GM21390 (cell line): ENCODE data around the gene CLEC2A.

ENCODE experiments used
- ATAC-seq: cut with Tn5 transposase; IDR thresholded peaks from one replicate; pipeline ENCODE4 v1.9.1; 2021; ENCODE audit not compliant: unreplicated experiment

Gene CLEC2A

DNA sequence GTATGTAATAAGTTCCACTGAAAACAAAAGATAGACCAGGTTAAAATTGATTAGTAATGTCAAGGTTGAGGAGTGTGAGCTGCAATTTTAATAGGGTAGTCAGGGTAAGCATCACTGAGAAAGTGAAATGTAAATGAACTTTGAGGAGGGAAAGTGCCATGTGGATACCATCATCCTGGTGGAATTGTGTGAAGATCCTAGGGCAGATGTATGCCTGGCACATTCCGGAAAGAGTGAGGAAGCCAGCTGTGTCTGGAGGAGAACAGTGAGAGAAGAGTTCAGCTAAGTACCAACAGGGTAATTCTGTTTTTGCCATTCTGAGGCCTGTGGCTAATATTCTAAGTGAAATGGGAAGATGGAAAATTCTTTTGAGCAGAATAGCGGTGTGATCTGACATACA lies 2.9 kb upstream of the CLEC2A start:
- ATAC-seq = no peak

DNA sequence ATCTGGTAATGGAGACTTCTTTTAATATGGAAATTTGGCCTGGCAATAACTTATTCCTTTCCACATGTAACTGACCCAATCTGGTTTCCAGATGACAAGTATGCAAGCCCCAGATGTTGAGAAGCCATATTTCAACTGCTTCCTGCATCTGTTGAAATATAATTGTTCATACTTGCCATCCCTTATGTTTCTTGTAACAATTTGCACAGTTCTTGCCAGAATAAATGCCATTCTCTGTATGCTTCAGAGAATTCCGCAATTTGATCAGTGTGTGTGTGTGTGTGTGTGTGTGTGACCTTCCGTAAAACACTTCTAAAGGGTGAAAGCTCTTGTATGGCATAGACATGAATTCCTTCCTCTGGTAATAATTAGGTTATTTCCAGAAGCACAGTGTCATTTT lies 1.8 kb upstream of the CLEC2A start:
- ATAC-seq = no peak

DNA sequence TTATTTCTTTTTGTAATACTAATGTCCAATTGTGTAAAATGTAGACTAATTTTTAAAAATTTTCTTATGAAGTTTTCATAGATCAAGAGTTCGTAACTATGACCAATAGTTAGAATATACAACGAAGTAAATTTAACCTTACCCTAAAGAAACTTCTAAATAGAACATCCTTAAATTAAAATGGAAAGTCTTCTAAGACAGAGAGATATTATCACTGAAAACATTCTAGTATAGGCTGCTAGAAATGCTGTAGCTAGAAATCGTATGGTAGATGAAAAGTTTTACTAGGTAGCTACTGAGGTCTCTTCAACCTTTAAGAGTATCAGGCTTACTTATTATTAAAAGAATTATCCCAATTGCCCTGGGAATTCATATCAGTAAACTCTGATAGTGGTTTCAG lies 925 bp downstream of the CLEC2A start:
- ATAC-seq = no peak

DNA sequence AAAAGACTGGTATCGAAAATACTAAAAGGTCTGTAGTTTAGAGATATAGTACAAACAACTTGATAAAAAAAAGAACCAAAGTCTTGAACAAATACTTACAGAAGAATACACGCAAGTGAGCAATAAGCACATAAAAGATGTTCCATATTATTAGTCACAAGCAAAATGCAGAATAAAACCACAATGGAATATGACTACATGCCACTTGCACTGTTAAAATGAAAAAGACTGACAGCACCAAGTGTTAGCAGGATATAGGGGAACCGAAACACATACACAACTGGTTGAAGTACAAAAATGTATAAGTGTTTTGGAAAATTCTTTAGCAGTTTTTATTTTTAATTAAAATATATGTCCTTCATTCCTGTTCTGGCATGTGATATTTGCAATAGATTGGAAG lies 3.6 kb downstream of the CLEC2A start:
- no peak for ATAC-seq

DNA sequence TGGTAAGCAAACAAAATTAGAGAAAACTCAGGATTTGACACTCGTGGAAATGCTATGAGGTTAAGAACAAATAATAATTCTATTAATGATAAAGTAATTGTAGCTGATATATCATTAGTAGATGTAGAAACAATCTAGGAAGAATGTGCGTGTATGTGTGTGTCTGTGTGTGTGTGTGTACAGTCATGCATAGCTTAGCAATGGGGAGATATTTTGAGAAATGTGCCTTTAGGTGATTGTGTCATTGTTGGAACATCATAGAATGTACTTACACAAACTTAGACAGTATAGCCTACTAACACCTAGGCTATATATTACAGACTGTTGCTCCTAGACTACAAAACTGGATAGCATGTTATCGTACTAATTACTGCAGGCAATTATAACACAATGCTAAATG lies 5.3 kb downstream of the CLEC2A start:
- no peak for ATAC-seq

DNA sequence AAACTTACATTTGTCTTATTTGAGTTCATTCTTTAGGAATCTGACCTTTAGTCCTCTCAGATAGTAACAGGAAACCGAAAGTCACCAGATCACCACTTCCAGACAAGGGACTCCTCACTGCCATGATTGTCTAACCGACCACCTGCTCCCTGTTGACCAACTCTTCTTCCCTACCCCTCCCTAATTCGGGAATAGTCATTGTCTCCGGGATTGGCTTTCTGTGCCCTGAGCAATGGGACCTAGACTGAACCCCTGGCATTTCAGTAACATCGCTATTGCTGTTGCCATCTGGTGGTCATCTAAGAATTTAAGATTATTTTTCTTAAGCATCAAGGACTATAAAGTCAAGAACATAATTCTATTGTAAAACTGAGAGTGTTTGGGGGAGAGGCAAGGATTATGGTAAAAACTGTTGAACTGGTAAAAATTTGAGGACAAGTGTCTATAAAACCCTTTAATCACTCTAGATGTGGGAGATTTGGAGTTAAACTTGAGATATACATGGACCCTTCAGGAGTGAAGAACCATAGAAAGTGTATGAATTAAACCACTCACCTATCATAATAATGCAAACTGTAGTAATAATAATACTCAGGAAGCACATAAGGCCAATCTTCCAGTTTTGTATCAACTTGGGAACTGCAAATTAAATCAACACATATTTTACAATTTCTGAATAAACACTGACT lies 6.3 kb downstream of the CLEC2A start:
- ATAC-seq = no peak

DNA sequence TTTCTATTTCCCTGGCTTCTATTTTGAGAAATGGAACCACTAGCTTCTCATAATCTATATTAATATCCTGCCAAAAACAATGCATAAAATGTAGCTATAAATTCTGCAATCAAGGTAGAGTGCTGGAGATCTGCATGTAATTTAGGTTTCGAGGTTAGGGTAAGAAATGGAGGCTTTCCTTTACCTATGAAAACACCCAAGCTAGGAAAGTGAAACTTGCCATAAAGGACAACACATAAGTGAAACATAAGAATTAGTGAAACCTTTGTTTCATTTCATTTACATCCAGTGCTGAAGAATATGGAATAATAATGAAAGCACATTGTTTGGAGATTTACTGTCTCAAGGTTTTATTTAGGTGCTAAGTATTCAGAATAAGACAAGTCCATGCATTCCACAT lies 9.7 kb downstream of the CLEC2A start:
- ATAC-seq = no peak

DNA sequence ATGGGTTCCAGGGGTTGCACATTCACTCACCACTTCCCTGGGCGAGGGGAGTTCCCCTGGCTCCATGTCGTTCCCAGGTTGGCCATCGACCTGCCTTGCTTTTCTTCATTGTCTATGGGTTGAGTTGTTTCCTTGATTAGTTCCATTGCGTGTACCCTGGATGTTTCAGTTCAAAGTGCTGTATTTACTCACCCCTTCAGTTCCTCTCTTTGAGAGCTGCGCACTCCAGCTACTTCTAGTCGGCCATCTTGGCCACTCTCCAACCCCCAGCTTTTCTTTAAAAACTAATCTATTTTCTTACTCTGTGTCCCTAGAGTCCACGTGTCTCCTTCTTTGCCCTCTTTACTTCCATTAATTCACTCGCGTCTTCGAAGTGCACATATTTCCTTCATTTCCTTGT lies 11.7 kb downstream of the CLEC2A start:
- no peak for ATAC-seq

DNA sequence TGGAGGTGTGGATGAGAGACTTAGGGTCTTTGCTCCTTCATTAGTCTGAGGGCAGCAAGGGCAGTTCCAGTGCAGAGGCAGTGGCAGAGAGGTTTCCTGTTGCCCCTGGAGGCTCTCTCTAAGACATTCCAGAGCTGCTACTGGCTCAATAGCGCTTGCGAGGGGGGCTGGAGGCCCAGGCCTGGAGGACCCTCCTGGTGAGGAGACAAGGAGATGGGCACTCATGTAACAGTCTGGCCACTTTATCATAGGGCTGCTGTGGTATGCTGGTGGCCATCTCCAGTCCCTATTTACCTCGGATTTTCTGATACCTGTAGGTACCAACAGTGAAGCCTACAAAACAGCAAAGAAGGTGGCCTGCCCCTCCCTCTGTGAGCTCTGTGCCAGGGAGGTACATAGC lies 12.7 kb downstream of the CLEC2A start:
- ATAC-seq = no peak

DNA sequence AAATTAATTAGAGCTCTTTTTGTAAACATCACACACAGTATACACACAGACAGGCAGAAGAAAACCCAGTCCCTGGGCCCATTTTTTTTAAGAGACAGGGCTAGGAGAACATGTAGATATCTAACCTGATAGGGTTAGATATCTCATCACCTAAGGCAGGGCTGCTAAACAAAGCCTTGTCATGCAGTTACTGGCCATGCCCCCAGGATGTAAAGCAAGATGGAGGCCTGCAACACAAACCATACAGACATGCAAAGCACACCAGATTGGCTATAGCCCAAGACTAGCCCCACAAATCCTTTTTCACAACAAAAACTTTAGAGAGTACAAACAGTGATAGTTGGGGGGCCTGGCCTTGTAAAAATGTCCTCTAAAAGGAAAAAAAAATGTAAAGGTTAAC lies 20.5 kb downstream of the CLEC2A start:
- ATAC-seq = no peak

DNA sequence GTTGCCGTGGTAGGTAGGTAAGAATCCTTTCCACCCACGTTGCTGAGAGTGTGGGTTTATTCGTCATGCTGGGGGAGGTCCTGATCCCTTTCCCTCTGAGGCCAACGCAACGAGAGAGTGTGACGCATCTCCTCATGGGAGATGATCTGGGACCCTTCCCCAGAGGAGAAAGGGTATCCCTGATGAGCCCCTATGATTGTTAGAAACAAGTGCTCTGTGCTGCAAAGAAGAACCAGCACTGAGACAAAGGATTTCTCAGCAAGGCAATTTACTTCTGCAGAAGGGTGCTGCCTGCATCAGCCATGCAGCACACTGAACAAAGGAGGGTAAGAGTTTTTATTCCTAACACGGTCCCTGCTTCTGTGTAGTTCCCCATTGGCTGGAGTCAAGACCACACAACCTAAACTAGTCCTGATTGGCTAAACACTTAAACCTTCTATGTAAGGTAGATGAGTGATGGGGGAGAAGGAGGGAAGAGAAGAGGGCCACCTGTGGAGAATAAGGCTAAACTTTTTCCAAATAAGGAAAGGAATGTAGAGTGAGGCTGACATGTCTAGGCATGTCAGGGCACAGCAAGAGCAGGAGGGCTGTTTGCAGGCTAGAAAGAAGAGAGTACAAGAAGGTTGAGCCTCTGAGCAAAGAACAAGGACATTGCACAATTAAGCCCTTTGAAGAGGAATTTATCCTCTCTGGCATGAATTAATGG lies 21.3 kb downstream of the CLEC2A start:
- ATAC-seq = no peak

DNA sequence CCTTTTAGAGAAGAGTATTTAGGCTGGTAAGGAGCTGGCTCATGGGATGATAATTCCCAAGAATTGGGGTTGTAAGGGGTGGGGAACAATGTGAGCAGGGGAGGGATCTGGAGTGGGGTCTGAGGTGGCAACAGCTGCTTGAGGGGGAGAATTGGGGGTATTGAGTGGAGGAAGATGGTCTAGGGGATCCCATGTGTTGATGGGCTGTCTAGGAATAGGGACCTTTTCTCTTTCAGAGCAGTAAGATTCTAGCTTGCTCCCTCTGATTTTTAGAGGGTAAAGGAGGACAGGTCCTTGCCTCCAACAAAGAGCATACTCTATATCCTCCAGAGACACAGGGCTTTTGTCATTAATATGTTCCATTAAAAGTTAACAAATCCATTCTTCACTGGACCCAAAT lies 22.4 kb downstream of the CLEC2A start:
- no peak for ATAC-seq

DNA sequence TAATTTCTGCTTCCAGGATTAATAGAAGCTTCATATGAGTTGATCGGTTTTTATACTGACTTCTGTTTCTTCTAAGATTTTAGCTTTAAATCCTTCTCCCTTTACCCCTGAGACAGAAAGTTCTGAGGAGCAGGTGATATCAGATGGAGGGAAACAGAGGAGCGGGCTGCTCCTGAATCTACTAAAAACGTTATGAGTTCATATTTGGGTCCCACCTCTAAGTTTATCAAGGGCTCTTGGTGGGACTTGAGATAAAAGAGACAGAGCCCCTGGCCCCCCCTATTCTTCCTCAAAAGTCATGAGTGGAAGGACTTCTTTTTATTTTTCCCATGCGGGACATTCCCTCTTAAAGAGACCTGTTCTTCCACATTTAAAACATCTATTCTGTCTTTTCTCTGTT lies 23.8 kb downstream of the CLEC2A start:
- no peak for ATAC-seq

DNA sequence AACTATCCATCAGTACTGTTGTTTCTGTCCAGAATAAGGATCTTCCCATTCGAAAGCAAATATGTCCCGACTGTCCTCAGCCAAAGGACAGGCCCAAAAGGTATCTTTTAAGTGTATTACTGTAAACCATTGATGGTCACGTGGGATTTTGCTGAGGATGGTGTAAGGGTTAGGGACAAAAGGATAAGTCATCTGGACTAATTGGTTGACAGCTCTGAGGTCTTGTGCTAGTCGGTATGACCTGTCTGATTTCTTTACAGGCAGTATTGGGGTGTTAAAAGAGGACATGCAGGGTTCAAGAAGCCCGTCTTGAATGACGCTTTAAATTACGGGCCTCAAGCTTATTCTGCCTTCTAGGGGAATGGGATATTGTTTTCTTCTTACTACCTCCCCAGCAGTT lies 24.4 kb downstream of the CLEC2A start:
- ATAC-seq = no peak

DNA sequence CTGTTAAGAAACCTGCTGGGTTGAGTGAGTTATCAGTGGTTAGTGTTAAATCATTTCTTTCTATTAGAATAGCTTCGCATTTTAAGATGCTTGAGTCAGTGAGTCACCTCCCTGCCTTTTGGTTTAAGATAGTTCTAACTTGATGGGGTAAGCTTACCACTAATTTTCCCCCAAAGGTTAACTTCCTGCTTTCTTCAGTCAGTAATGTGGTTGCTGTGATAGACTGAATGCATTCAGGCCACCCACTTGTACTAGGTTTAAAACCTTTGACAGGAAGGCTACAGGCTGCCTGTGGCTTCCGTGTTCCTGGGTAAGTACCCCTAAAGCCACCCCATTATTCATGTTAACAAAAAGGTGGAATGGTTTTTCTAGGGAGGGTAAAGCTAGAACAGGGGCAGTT lies 25.3 kb downstream of the CLEC2A start:
- no peak for ATAC-seq

DNA sequence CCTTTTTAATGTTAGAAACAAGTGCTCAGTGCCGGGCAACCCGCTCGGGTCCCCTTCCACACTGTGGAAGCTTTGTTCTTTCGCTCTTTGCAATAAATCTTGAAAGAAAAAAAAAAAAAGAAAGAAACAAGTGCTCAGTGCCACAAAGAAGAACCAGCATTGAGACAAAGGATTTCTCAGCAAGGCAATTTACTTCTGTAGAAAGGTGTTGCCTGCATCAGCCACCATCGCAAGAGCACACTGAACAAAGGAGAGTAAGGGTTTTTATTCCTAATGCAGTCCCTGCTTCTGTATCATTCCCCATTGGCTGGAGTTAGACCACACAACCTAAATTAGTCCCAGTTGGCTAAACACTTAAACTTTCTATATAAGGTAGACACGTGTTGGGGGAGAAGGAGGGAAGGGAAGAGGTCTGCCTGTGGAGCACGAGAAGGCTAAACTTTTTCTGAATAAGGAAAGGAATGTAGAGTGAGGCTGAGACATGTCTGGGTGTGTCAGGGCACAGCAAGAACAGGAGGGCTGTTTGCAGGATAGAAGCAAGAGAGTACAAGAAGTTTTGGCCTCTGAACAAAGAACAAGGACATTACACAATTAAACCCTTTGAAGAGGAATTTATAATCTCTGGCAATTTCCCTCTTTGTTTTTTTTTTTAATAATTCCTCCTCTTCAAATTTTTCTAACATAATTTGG lies 29.5 kb downstream of the CLEC2A start:
- ATAC-seq = no peak

DNA sequence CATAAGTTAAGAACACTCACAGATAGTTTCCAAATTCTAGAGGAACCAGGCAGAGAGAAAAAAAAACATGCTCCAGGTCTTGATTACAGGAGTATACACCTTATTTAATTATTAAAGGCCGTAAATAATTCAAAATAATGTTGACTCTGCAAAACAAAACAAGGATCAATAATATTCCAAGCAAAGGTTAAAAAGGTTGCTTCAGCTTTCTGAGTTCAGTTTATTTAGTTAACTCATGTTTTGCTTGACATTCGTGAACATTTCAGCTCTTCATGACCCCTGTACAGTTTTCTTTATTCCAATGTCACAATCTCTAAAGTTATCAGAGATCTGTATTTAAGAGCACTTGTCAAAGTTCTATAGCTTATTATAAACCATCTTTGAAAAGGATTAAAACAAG lies 31.2 kb downstream of the CLEC2A start:
- no peak for ATAC-seq

DNA sequence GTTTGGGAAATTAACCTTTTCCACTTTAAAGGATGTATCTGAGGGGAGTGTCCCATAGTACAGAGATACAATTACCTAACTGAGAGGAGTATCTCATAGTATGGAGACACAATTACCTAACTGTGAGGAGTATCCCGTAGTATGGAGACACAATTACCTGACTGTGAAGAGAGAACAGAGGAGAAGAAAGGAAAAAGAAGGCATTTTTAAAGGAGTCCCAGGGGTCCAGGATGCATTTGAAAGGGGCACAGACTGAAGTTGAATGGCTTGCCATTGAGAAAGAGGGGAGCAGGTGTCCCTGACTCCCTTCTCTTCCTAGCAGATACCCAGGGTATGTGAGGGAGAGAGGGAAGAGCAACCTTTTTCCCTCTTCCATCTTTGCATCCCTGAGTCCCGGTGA lies 33.0 kb downstream of the CLEC2A start:
- no peak for ATAC-seq

DNA sequence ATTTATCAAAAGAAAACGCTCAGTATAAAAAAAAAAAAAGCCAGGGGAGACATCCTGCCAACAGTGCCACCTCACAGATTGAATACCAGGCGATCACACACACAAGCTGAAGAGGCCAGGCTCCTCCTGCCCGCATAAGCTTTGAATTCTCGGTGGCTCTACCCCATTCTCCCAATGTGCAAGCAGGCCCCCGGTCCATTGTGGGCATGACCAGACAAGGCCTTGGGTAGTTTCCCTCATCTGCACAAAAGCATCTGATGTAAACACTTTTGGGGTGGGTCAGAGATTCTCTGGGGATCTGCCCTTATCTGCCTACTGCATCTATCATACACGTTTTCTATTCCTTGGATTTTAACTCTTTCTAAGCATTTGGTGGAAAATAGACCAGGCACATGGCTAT lies 34.6 kb downstream of the CLEC2A start:
- ATAC-seq = no peak

DNA sequence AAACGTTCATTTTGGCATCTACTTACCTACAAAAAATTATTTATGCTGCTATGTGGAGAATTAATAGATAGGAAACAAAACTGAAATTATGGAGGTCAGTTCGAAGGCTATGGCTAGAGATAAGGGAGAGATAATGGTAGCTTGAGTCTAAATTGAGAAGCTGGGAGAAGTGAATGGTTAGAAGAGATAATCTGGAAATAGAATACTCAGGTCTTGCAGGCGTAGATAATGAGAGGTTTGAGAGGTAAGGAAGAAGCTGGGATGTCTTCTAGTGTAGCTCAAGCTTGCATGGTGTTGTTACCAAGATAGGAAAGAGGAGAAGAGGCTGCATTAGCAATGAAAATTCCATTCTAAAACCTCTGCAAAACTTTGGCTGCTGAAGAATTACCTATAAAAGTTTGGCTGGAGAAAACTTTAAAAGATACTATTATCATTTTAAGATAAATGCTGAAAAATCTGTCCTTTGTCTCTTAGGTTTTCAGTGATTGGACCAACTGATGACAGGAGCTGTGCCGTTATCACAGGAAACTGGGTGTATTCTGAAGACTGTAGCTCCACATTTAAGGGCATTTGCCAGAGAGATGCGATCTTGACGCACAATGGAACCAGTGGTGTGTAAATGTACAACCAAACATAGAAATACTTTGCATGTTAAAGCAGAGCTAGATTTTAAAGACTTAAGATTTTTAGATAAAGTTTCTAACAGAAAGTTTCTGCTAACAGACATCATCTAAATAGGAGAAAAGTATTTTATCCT lies 36.8 kb downstream of the CLEC2A start:
- ATAC-seq = no peak

DNA sequence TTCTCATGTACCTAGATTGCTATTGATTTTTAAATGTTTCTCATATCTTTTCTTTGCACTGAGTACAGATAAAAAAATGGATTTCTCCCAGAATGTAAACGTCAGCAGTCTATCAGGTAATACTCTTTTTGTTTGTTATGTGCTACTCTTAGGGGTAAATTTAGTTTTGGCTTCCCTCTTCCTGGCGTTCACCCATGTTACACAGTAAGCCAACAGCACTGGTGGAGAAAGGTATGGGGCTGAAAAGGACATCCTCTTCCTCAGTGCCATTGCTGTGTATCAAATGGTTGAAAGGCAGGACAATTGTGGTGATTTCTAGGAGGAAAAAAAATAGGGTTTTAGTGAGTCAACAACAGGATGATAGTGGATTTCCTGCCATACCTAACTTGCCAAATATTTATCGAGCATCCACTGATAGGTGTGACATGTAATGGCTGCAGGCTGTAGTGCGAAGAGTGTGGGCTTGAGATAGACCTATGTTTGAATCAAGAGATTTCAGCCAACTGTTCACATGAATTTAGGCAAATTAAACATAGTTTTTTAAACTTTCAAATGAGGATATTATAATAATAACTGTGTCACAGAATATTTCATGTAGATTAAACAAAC lies 43.4 kb downstream of the CLEC2A start:
- ATAC-seq = no peak
